H1 (cell line): Measurements from ENCODE around the gene RAB3C. TPM values are rescaled to one million over a fixed set of nuclear protein-coding genes. Genes with fewer than 3 reads are reported as not detected.

Experiments used
- CTCF ChIA-PET: fragments of 300-600 bp; sonication (Branson Sonifier 250); formaldehyde crosslinking; loops from one replicate; lab custom pipeline; 2021; ENCODE audit not compliant: partially characterized antibody; lab: Charles Lee
- POLR2A ChIA-PET: fragments of 300-600 bp; sonication (Branson Sonifier 250); formaldehyde crosslinking; loops from one replicate; lab custom pipeline; 2021; ENCODE audit warnings: inconsistent platforms; ENCODE audit not compliant: partially characterized antibody; lab: Charles Lee
- DNase-seq, 2 experiments: peaks; one replicate each; pipeline versions ENCODE4 v3.0.0 to v3.0.0-alpha.2; 2010 to 2022; ENCODE audit warnings: low spot score in 2 of 2, low read depth in 1 of 2, mixed read lengths in 1 of 2
- FAIRE-seq: peaks from 2 replicates; lab custom pipeline; 2011; peaks lifted over from hg19 to GRCh38; lab: Jason Lieb, UNC
- H2AFZ ChIP-seq: 2 replicates; pipeline ENCODE4 v1.8.1; 2012; ENCODE audit warnings: low read length, inconsistent platforms
- H2AK5ac ChIP-seq: 2 replicates; pipeline ENCODE4 v1.6.1; 2013; ENCODE audit warnings: low read depth, low read length
- H2BK120ac ChIP-seq: replicated peaks from 2 replicates; pipeline ENCODE3; 2013; ENCODE audit warnings: low read depth, low read length, inconsistent platforms
- H2BK12ac ChIP-seq: 2 replicates; pipeline ENCODE4 v1.6.1; 2013; ENCODE audit warnings: low read depth, low read length
- H2BK15ac ChIP-seq: 2 replicates; pipeline ENCODE4 v1.6.1; 2013; ENCODE audit warnings: low read length
- H2BK20ac ChIP-seq: 2 replicates; pipeline ENCODE4 v1.6.1; 2013; ENCODE audit warnings: low read length
- H2BK5ac ChIP-seq: 2 replicates; pipeline ENCODE4 v1.6.1; 2013; ENCODE audit warnings: low read depth, low read length
- H3K14ac ChIP-seq: 2 replicates; pipeline ENCODE4 v1.6.1; 2013; ENCODE audit warnings: inconsistent platforms; ENCODE audit not compliant: insufficient read length
- H3K18ac ChIP-seq: 2 replicates; pipeline ENCODE4 v1.6.1; 2013; ENCODE audit warnings: low read length; ENCODE audit errors: extremely low read depth
- H3K23ac ChIP-seq: 2 replicates; pipeline ENCODE4 v1.6.1; 2013; ENCODE audit warnings: inconsistent platforms; ENCODE audit not compliant: insufficient read length
- H3K23me2 ChIP-seq: 2 replicates; pipeline ENCODE4 v1.6.1; 2013; ENCODE audit warnings: low read depth, low read length
- H3K27ac ChIP-seq: 2 replicates; pipeline ENCODE4 v1.6.1; 2011; ENCODE audit warnings: low read depth, low read length, inconsistent platforms
- H3K27me3 ChIP-seq, 4 experiments: replicated peaks in 1 of 4; 1 replicate in 1 of 4; 2 replicates in 3 of 4; pipeline versions ENCODE4 v1.6.1 to v1.8.1; 2011 to 2013; ENCODE audit warnings: low read length in 3 of 4, mild to moderate bottlenecking in 3 of 4, inconsistent platforms in 2 of 4, mixed read lengths in 2 of 4, moderate library complexity in 1 of 4; ENCODE audit not compliant: control insufficient read depth in 3 of 4, insufficient read depth in 3 of 4; ENCODE audit errors: extremely low read depth in 1 of 4
- H3K36me3 ChIP-seq, 4 experiments: 2 replicates each; pipeline versions ENCODE4 v1.6.1 to v1.8.1; 2011 to 2013; ENCODE audit warnings: mild to moderate bottlenecking in 4 of 4, low read length in 3 of 4, moderate library complexity in 2 of 4, control low read depth in 1 of 4, inconsistent platforms in 1 of 4; ENCODE audit not compliant: insufficient read depth in 4 of 4, control insufficient read depth in 2 of 4
- H3K4ac ChIP-seq: replicated peaks from 2 replicates; pipeline ENCODE3; 2013; ENCODE audit warnings: low read length, low read depth, mixed read lengths, inconsistent platforms; ENCODE audit not compliant: insufficient read length
- H3K4me1 ChIP-seq, 4 experiments: replicated peaks in 1 of 4; 1 replicate in 1 of 4; 2 replicates in 3 of 4; pipeline versions ENCODE4 v1.6.1 to v1.8.1; 2011 to 2013; ENCODE audit warnings: low read length in 3 of 4, inconsistent platforms in 2 of 4, mixed read lengths in 1 of 4; ENCODE audit not compliant: insufficient read depth in 4 of 4, control insufficient read depth in 3 of 4
- H3K4me2 ChIP-seq, 2 experiments: 2 replicates each; pipeline versions ENCODE4 v1.6.1 to v1.8.1; 2011 to 2013; ENCODE audit warnings: low read depth in 2 of 2, low read length in 2 of 2, control low read depth in 1 of 2, inconsistent platforms in 1 of 2, mild to moderate bottlenecking in 1 of 2; ENCODE audit not compliant: insufficient read depth in 1 of 2
- H3K4me3 ChIP-seq, 4 experiments: fragments of 200-600, 300-600 bp in 1 of 4; sonication (generic), shearing (Covaris generic), sonication (Bioruptor Twin) in 1 of 4; 2 replicates each; pipeline versions ENCODE4 v1.5.1 to v1.8.1; 2011 to 2016; ENCODE audit warnings: low read length in 4 of 4, low read depth in 3 of 4, control low read depth in 2 of 4, inconsistent platforms in 2 of 4, mild to moderate bottlenecking in 2 of 4, mixed read lengths in 1 of 4, moderate library complexity in 1 of 4; ENCODE audit not compliant: insufficient read depth in 2 of 4; ENCODE audit errors: extremely low read depth in 1 of 4
- H3K56ac ChIP-seq: replicated peaks from 2 replicates; pipeline ENCODE3; 2013; ENCODE audit warnings: low read depth, mild to moderate bottlenecking, mixed read lengths, low read length, inconsistent platforms; ENCODE audit not compliant: insufficient read length
- H3K79me1 ChIP-seq: 2 replicates; pipeline ENCODE4 v1.6.1; 2013; ENCODE audit warnings: low read depth, low read length, control low read depth
- H3K79me2 ChIP-seq, 2 experiments: 2 replicates each; pipeline versions ENCODE4 v1.6.1 to v1.8.1; 2012 to 2013; ENCODE audit warnings: low read length in 2 of 2, mild to moderate bottlenecking in 2 of 2, inconsistent platforms in 1 of 2; ENCODE audit not compliant: insufficient read depth in 2 of 2, control insufficient read depth in 1 of 2
- H3K9ac ChIP-seq, 4 experiments: replicated peaks in 1 of 4; 1 replicate in 1 of 4; 2 replicates in 3 of 4; pipeline versions ENCODE4 v1.6.1 to v1.8.1; 2011 to 2013; ENCODE audit warnings: low read depth in 3 of 4, low read length in 3 of 4, control low read depth in 2 of 4, mild to moderate bottlenecking in 2 of 4, moderate library complexity in 2 of 4, inconsistent platforms in 1 of 4; ENCODE audit errors: extremely low read depth in 1 of 4
- H3K9me3 ChIP-seq, 2 experiments: 2 replicates each; pipeline versions ENCODE4 v1.6.1 to v1.8.1; 2012 to 2013; ENCODE audit warnings: mild to moderate bottlenecking in 2 of 2, moderate library complexity in 2 of 2, control low read depth in 1 of 2, inconsistent platforms in 1 of 2, low read depth in 1 of 2, low read length in 1 of 2, mixed read lengths in 1 of 2; ENCODE audit not compliant: insufficient read depth in 2 of 2
- H4K20me1 ChIP-seq, 2 experiments: replicated peaks in 1 of 2; 2 replicates each; pipeline versions ENCODE3 to v1.8.1; 2011 to 2013; ENCODE audit warnings: inconsistent platforms in 2 of 2, low read length in 2 of 2, mild to moderate bottlenecking in 1 of 2; ENCODE audit not compliant: insufficient read depth in 2 of 2, control insufficient read depth in 1 of 2
- H4K5ac ChIP-seq: 2 replicates; pipeline ENCODE4 v1.6.1; 2013; ENCODE audit warnings: low read length, low read depth, mixed read lengths, inconsistent platforms; ENCODE audit not compliant: insufficient read length
- H4K8ac ChIP-seq: 2 replicates; pipeline ENCODE4 v1.8.0; 2013; ENCODE audit warnings: mild to moderate bottlenecking, moderate library complexity, low read length, inconsistent platforms; ENCODE audit not compliant: insufficient read depth; ENCODE audit errors: extremely low read depth
- H4K91ac ChIP-seq: replicated peaks from 2 replicates; pipeline ENCODE3; 2013; ENCODE audit warnings: low read length, mixed read lengths, inconsistent platforms; ENCODE audit not compliant: insufficient read length
- KDM1A ChIP-seq: fragments of 200-600, 300-600 bp; sonication (generic); IDR thresholded peaks from 2 replicates; pipeline ENCODE4 v1.7.1; 2016; ENCODE audit warnings: mild to moderate bottlenecking, low read length, borderline replicate concordance
- MAFK ChIP-seq: IDR thresholded peaks from 2 replicates; pipeline ENCODE4 v1.6.1; 2012; ENCODE audit warnings: low read depth, mild to moderate bottlenecking, improper control_type of control experiment, low read length
- POLR2A ChIP-seq, 2 experiments: IDR thresholded peaks; 1 replicate in 1 of 2; 2 replicates in 1 of 2; pipeline ENCODE4 v1.6.1; 2011; ENCODE audit warnings: low read depth in 2 of 2, low read length in 2 of 2, mild to moderate bottlenecking in 2 of 2; ENCODE audit errors: control extremely low read depth in 1 of 2
- SIRT6 ChIP-seq: IDR thresholded peaks from one replicate; pipeline ENCODE4 v1.7.1; 2012; ENCODE audit warnings: low read length, inconsistent platforms
- WGBS, 2 experiments: shearing (Covaris generic) in 1 of 2; methylation state at CpG; one replicate each; pipeline versions ENCODE4 v1.1.6 to v1.1.7; 2013 to 2015; ENCODE audit warnings: low lambda C conversion rate in 2 of 2, mixed read lengths in 2 of 2, inconsistent platforms in 1 of 2, low coverage in 1 of 2, missing lambda C conversion rate in 1 of 2; ENCODE audit not compliant: insufficient replicate concordance in 2 of 2, insufficient coverage in 1 of 2, insufficient read length in 1 of 2; ENCODE audit errors: extremely low coverage in 1 of 2, missing lambda C conversion rate in 1 of 2; 5-methylcytosine and 5-hydroxymethylcytosine counted together
- polyA plus RNA-seq, 7 experiments: library from polyadenylated mRNA; depleted of rRNA in 3 of 7; stranded (reverse) in 5 of 7; unstranded in 2 of 7; fragments of >200 nt in 5 of 7; fragments of 200-250 nt in 2 of 7; gene quantifications; 1 replicate in 5 of 7; 2 replicates in 1 of 7; 4 replicates in 1 of 7; pipeline versions ENCODE4 v1.2.1 to v1.2.3, GENCODE V29; 2011 to 2013; ENCODE audit warnings: missing spikeins in 2 of 7, mixed read lengths in 2 of 7
- total RNA-seq: library from RNA; stranded (reverse); fragmentation: NEBNext Ultra II Directional; extraction: Animal tissue kit (Norgen Biotek cat#: 25700); gene quantifications from 2 replicates; pipeline ENCODE4 v1.2.1, GENCODE V29; 2021

Gene RAB3C
- total and polyA plus RNA-seq, 2 of the 8 experiments (the other 6 are each of a cell fraction or from before 2014, with no cell fraction given), result 14.7 to 18.3 TPM

- ChIA-PET POLR2A (no interaction called here), CTCF (interaction anchor here (0.6 to 9.4 kb wide), 21 partner anchors 10 to 1554 kb away, joined by 3 to 201 read pairs (median 5); no protein-coding TSS in a partner anchor)
- FAIRE-seq (no peak), DNase-seq (no peak)
- Histone ChIP-seq H3K9me3 (no peaks in the 10 kb centered on the region), H3K18ac (no peak overlapping the region), H2AFZ (no peak overlapping the region), H2BK120ac (no peak overlapping the region), H3K56ac (no peak overlapping the region), H3K79me2 (no peaks in the 10 kb centered on the region), H4K8ac (no peak overlapping the region), H3K27me3 (no peaks in the 10 kb centered on the region), H3K27ac (no peak overlapping the region), H3K23ac (no peak overlapping the region), H2AK5ac (no peak overlapping the region), H3K4me1 (peaks cover 0 to 6% (median 4%) of the 10 kb centered on the region in 4 experiments; a peak in 5 of 7 replicates), H3K4ac (no peak overlapping the region), H3K36me3 (no peaks in the 10 kb centered on the region), H4K20me1 (no peaks in the 10 kb centered on the region), H3K14ac (no peak overlapping the region), H2BK15ac (no peak overlapping the region), H2BK20ac (no peak overlapping the region), H3K79me1 (no peaks in the 10 kb centered on the region), H2BK5ac (no peak overlapping the region), H3K4me2 (no peak overlapping the region), H3K23me2 (no peaks in the 10 kb centered on the region; the same call in 1 of the 2 replicates), H4K5ac (no peak overlapping the region), H3K9ac (no peak overlapping the region), H2BK12ac (no peak overlapping the region), H3K4me3 (no peak overlapping the region), H4K91ac (no peak overlapping the region)
- WGBS, 2 experiments, result 89% methylated on average over 1 of the region's 1 CpG; no CpG with 5 or more reads in 1 of the 2 experiments
- TF ChIP-seq SIRT6, result no peak
- no peak for TF ChIP-seq KDM1A
- no peak for TF ChIP-seq POLR2A (IDR thresholded peaks at IDR 0.05; ENCODE audit: control extremely low read depth in 1 of 2, low read depth in 2 of 2, low read length in 2 of 2)
- no peak for TF ChIP-seq MAFK
These were observed 266.3 kb downstream of the RAB3C start for GRCh38 chr5:58849223-58849622.
